IMR-90 (cell line): Measurements from ENCODE around the gene ENO4. TPM values are rescaled to one million over a fixed set of nuclear protein-coding genes. Genes with fewer than 3 reads are reported as not detected.

Experiments used
- ATAC-seq: fragments of 200-7000 bp; cut with Tn5 transposase; 2 replicates; pipeline ENCODE4 v1.9.1; 2020; ENCODE audit warnings: low read depth, mild to moderate bottlenecking, moderate library complexity
- BruUV-seq: library from RNA; stranded (reverse); fragments of 400-500 nt; replicated peaks from 2 replicates; lab custom pipeline; 2021; lab: Mats Ljungman, UMichigan
- CTCF ChIA-PET: fragments of 300-600 bp; formaldehyde crosslinking; extraction: SDS; loops from one replicate; lab custom pipeline; 2021; ENCODE audit warnings: antibody characterized with exemption; lab: Yijun Ruan, JAX
- POLR2A ChIA-PET: fragments of 300-600 bp; sonication (Branson Sonifier 250); formaldehyde crosslinking; loops from one replicate; lab custom pipeline; 2022; ENCODE audit warnings: antibody characterized with exemption; ENCODE audit not compliant: unreplicated experiment; lab: Charles Lee
- DNase-seq: peaks from one replicate; pipeline ENCODE4 v3.0.0; 2013
- H2AFZ ChIP-seq: replicated peaks from 2 replicates; pipeline ENCODE3; 2013; ENCODE audit warnings: low read length, mild to moderate bottlenecking; ENCODE audit not compliant: poor library complexity
- H2AK5ac ChIP-seq: 2 replicates; pipeline ENCODE4 v1.6.1; 2013; ENCODE audit warnings: low read depth, low read length, inconsistent platforms
- H2AK9ac ChIP-seq: replicated peaks from 2 replicates; pipeline ENCODE3; 2013; ENCODE audit warnings: mild to moderate bottlenecking, low read depth, low read length, moderate library complexity; ENCODE audit not compliant: poor library complexity
- H2BK120ac ChIP-seq: 2 replicates; pipeline ENCODE4 v1.6.1; 2013; ENCODE audit warnings: low read depth, low read length, inconsistent platforms
- H2BK15ac ChIP-seq: 3 replicates; pipeline ENCODE4 v1.6.1; 2013; ENCODE audit warnings: low read depth, low read length, inconsistent platforms
- H2BK20ac ChIP-seq: 2 replicates; pipeline ENCODE4 v1.6.1; 2013; ENCODE audit warnings: low read depth, mild to moderate bottlenecking, inconsistent platforms, low read length, moderate library complexity
- H2BK5ac ChIP-seq: 2 replicates; pipeline ENCODE4 v1.6.1; 2013; ENCODE audit warnings: mild to moderate bottlenecking, low read depth, low read length, inconsistent platforms; ENCODE audit not compliant: poor library complexity, severe bottlenecking
- H3K14ac ChIP-seq: replicated peaks from 2 replicates; pipeline ENCODE4 v1.6.1; 2013; ENCODE audit warnings: low read depth, low read length, inconsistent platforms
- H3K18ac ChIP-seq: 2 replicates; pipeline ENCODE4 v1.6.1; 2013; ENCODE audit warnings: low read depth, low read length, control low read depth
- H3K23ac ChIP-seq: 2 replicates; pipeline ENCODE4 v1.6.1; 2013; ENCODE audit warnings: low read depth, low read length, inconsistent platforms
- H3K27ac ChIP-seq: 2 replicates; pipeline ENCODE4 v1.5.1; 2013; ENCODE audit warnings: mild to moderate bottlenecking, control low read depth, low read length; ENCODE audit not compliant: insufficient read depth
- H3K27me3 ChIP-seq: 2 replicates; pipeline ENCODE4 v1.6.1; 2013; ENCODE audit warnings: low read length; ENCODE audit not compliant: control insufficient read depth, insufficient read depth
- H3K36me3 ChIP-seq: 2 replicates; pipeline ENCODE4 v1.6.1; 2013; ENCODE audit warnings: low read length, mixed read lengths; ENCODE audit not compliant: control insufficient read depth, insufficient read depth
- H3K4ac ChIP-seq: 2 replicates; pipeline ENCODE4 v1.6.1; 2013; ENCODE audit warnings: low read depth, low read length, inconsistent platforms
- H3K4me1 ChIP-seq: 2 replicates; pipeline ENCODE4 v1.6.1; 2013; ENCODE audit warnings: low read length, mixed read lengths; ENCODE audit not compliant: control insufficient read depth, insufficient read depth
- H3K4me2 ChIP-seq: 2 replicates; pipeline ENCODE4 v1.6.1; 2013; ENCODE audit warnings: low read depth, mild to moderate bottlenecking, control low read depth, low read length, moderate library complexity
- H3K4me3 ChIP-seq: 2 replicates; pipeline ENCODE4 v1.5.1; 2013; ENCODE audit warnings: low read depth, mild to moderate bottlenecking, control low read depth, low read length, moderate library complexity; ENCODE audit not compliant: insufficient read depth
- H3K56ac ChIP-seq: 2 replicates; pipeline ENCODE4 v1.6.1; 2013; ENCODE audit warnings: low read length, inconsistent platforms; ENCODE audit not compliant: insufficient read depth; ENCODE audit errors: extremely low read depth
- H3K79me1 ChIP-seq, 2 experiments: 2 replicates each; pipeline ENCODE4 v1.6.1; 2013; ENCODE audit warnings: low read length in 2 of 2, inconsistent platforms in 1 of 2, low read depth in 1 of 2
- H3K9ac ChIP-seq: 2 replicates; pipeline ENCODE4 v1.6.1; 2013; ENCODE audit warnings: low read depth, low read length, control low read depth
- H3K9me1 ChIP-seq: 2 replicates; pipeline ENCODE4 v1.6.1; 2013; ENCODE audit warnings: low read length, inconsistent platforms; ENCODE audit not compliant: insufficient read depth
- H3K9me3 ChIP-seq: 2 replicates; pipeline ENCODE4 v1.6.1; 2013; ENCODE audit warnings: low read length; ENCODE audit not compliant: control insufficient read depth, insufficient read depth
- H4K20me1 ChIP-seq: 2 replicates; pipeline ENCODE4 v1.6.1; 2013; ENCODE audit warnings: low read length, inconsistent platforms; ENCODE audit not compliant: insufficient read depth
- H4K5ac ChIP-seq: 2 replicates; pipeline ENCODE4 v1.6.1; 2013; ENCODE audit warnings: mild to moderate bottlenecking, low read depth, low read length, control low read depth
- H4K8ac ChIP-seq, 2 experiments: 2 replicates each; pipeline ENCODE4 v1.6.1; 2013; ENCODE audit warnings: low read depth in 2 of 2, low read length in 2 of 2, control low read depth in 1 of 2, inconsistent platforms in 1 of 2
- H4K91ac ChIP-seq: 2 replicates; pipeline ENCODE4 v1.6.1; 2013; ENCODE audit warnings: low read depth, low read length, inconsistent platforms; ENCODE audit not compliant: insufficient read depth
- POLR2A ChIP-seq: IDR thresholded peaks from 2 replicates; pipeline ENCODE4 v1.6.1; 2012; ENCODE audit warnings: mild to moderate bottlenecking, low read depth, low read length
- WGBS, 2 experiments: methylation state at CpG; one replicate each; pipeline versions ENCODE4 v1.1.5 to v1.1.7; 2013; ENCODE audit warnings: missing lambda C conversion rate in 2 of 2; ENCODE audit not compliant: insufficient read length in 1 of 2; ENCODE audit errors: extremely low coverage in 2 of 2; 5-methylcytosine and 5-hydroxymethylcytosine counted together
- dilution Hi-C: fragments of 300-500 bp; cut with HindIII; formaldehyde crosslinking; loops from one replicate; pipeline ENCODE4 v1.14.3; 2018; ENCODE audit warnings: low sequenced_read_pairs; ENCODE audit not compliant: unreplicated experiment
- in situ Hi-C: fragments of 300-500 bp; cut with MboI; formaldehyde crosslinking; loops from 3 replicates; pipeline ENCODE4 v1.14.3; 2019; ENCODE audit warnings: low sequenced_read_pairs, inconsistent platforms, mixed read lengths
- intact Hi-C: fragments of 100-400 bp; cut with micrococcal nuclease; formaldehyde crosslinking; loops from 2 replicates; pipeline ENCODE4 v1.10.0; 2022
- polyA plus RNA-seq, 3 experiments: library from polyadenylated mRNA; depleted of rRNA; stranded (reverse); fragments of >200 nt; gene quantifications; 2 replicates each; pipeline ENCODE4 v1.2.3, GENCODE V29; 2012; ENCODE audit warnings: low replicate concordance in 1 of 3
- total RNA-seq: library from RNA; depleted of rRNA; stranded (reverse); fragments of >200 nt; gene quantifications from 2 replicates; pipeline ENCODE4 v1.2.3, GENCODE V29; 2012
- TF ChIP-seq, protein P1 (sequence below): fragments of 150-350 bp; IDR thresholded peaks from 2 replicates; pipeline ENCODE4 v1.6.1; 2016; ENCODE audit warnings: low read depth, mild to moderate bottlenecking, low read length, moderate library complexity, borderline replicate concordance

The ENO4 gene
- total and polyA plus RNA-seq, 2 of the 4 experiments (the other 2 are of a cell fraction): under 0.01 to 0.05 TPM

- DNase-seq (no peak), ATAC-seq (no peak)
- Histone ChIP-seq H4K91ac (no peak overlapping the region), H3K36me3 (no peaks in the 10 kb centered on the region), H2AFZ (no peak overlapping the region), H3K56ac (no peak overlapping the region), H3K4me2 (no peak overlapping the region), H3K9me3 (no peaks in the 10 kb centered on the region), H3K9ac (no peak overlapping the region), H2AK5ac (no peak overlapping the region), H3K27ac (no peak overlapping the region), H2BK5ac (no peak overlapping the region), H3K4me3 (no peak overlapping the region), H3K4ac (no peak overlapping the region), H3K14ac (no peak overlapping the region), H4K5ac (no peak overlapping the region), H3K9me1 (no peaks in the 10 kb centered on the region), H3K23ac (no peak overlapping the region), H3K27me3 (peaks cover 9% of the 10 kb centered on the region), H2BK120ac (no peak overlapping the region), H2BK15ac (no peak overlapping the region), H3K4me1 (peaks cover 3% of the 10 kb centered on the region; the same call in 1 of the 2 replicates), H4K8ac (no peak overlapping the region), H2AK9ac (no peak overlapping the region), H3K79me1 (no peaks in the 10 kb centered on the region), H3K18ac (no peak overlapping the region), H2BK20ac (no peak overlapping the region), H4K20me1 (no peaks in the 10 kb centered on the region)
- dilution Hi-C loops: no loop called here
- WGBS, 2 experiments: 40% methylated on average over 1 of the region's 4 CpGs; no CpG with 5 or more reads in 1 of the 2 experiments
- TF ChIP-seq, protein P1, sequence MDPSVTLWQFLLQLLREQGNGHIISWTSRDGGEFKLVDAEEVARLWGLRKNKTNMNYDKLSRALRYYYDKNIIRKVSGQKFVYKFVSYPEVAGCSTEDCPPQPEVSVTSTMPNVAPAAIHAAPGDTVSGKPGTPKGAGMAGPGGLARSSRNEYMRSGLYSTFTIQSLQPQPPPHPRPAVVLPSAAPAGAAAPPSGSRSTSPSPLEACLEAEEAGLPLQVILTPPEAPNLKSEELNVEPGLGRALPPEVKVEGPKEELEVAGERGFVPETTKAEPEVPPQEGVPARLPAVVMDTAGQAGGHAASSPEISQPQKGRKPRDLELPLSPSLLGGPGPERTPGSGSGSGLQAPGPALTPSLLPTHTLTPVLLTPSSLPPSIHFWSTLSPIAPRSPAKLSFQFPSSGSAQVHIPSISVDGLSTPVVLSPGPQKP: no peak
- TF ChIP-seq POLR2A: no peak
- intact Hi-C loops: no loop called here
- ChIA-PET POLR2A (no interaction called here), CTCF (no interaction called here)
- in situ Hi-C loops: no loop called here
- BruUV-seq: no TSS peak
Measured at GRCh38 chr10:116853701-116854100, 4.4 kb downstream of the ENO4 start.
